WTC11 (cell line): ENCODE data around the gene CHRNB1. TPM values are rescaled to one million over a fixed set of nuclear protein-coding genes. Genes with fewer than 3 reads are reported as not detected.

ENCODE experiments used
- ATAC-seq: fragments of 200-7000 bp; cut with Tn5 transposase; 2 replicates; pipeline ENCODE4 v1.10.0; 2021; ENCODE audit warnings: mild to moderate bottlenecking, moderate library complexity
- CTCF ChIA-PET: fragments of 300-600 bp; sonication (Branson Sonifier 250); formaldehyde crosslinking; loops from one replicate; lab custom pipeline; 2021; ENCODE audit warnings: antibody characterized with exemption; lab: Charles Lee
- POLR2A ChIA-PET: fragments of 350-600 bp; sonication (Branson Sonifier 250); formaldehyde crosslinking; loops from one replicate; lab custom pipeline; 2021; ENCODE audit warnings: antibody characterized with exemption; lab: Charles Lee
- DNase-seq: peaks from one replicate; pipeline ENCODE4 v3.0.0; 2021; ENCODE audit warnings: low spot score
- H3K27ac Mint-ChIP-seq: 2 replicates; pipeline ENCODE4 v1.8.0; 2021; ENCODE audit warnings: mixed read lengths
- H3K27me3 Mint-ChIP-seq: 2 replicates; pipeline ENCODE4 v1.8.0; 2021; ENCODE audit warnings: low read depth, mild to moderate bottlenecking, moderate library complexity, mixed read lengths
- H3K36me3 Mint-ChIP-seq: 2 replicates; pipeline ENCODE4 v1.8.0; 2021; ENCODE audit warnings: mixed read lengths
- H3K4me1 Mint-ChIP-seq: 2 replicates; pipeline ENCODE4 v1.8.0; 2022; ENCODE audit warnings: mixed read lengths
- H3K4me3 Mint-ChIP-seq: 2 replicates; pipeline ENCODE4 v1.8.0; 2021; ENCODE audit warnings: mild to moderate bottlenecking, moderate library complexity, mixed read lengths
- H3K9me3 Mint-ChIP-seq: 2 replicates; pipeline ENCODE4 v1.8.0; 2021; ENCODE audit warnings: mixed read lengths
- NFATC4 ChIP-seq: fragments of 250-450 bp; sonication (Bioruptor Pico); IDR thresholded peaks from 2 replicates; pipeline ENCODE4 v1.9.0; 2021; ENCODE audit warnings: mild to moderate bottlenecking
- RELA ChIP-seq: sonication (generic); formaldehyde crosslinking; IDR thresholded peaks from 2 replicates; pipeline ENCODE4 v1.8.1; 2022; ENCODE audit warnings: missing genetic modification reagents, mild to moderate bottlenecking, borderline replicate concordance
- RORB ChIP-seq: fragments of 250-450 bp; sonication (Bioruptor Pico); IDR thresholded peaks from 2 replicates; pipeline ENCODE4 v1.9.0; 2021; ENCODE audit warnings: mild to moderate bottlenecking
- SP1 ChIP-seq: sonication (generic); formaldehyde crosslinking; conservative IDR thresholded peaks from 2 replicates; pipeline ENCODE4 v1.8.1; 2022; ENCODE audit warnings: missing genetic modification reagents
- ZNF671 ChIP-seq: fragments of 250-450 bp; sonication (Bioruptor Pico); IDR thresholded peaks from 2 replicates; pipeline ENCODE4 v1.8.0; 2021; ENCODE audit warnings: mild to moderate bottlenecking
- total RNA-seq: library from RNA; stranded (reverse); gene quantifications from 3 replicates; pipeline ENCODE4 v1.2.3, GENCODE V29; 2021
- TF ChIP-seq, protein P1 (sequence below): sonication (generic); formaldehyde crosslinking; IDR thresholded peaks from 2 replicates; pipeline ENCODE4 v1.8.0; 2023; ENCODE audit warnings: mild to moderate bottlenecking, missing genetic modification reagents
- TF ChIP-seq, protein P2 (sequence below): sonication (generic); formaldehyde crosslinking; conservative IDR thresholded peaks from 2 replicates; pipeline ENCODE4 v1.8.1; 2023; ENCODE audit warnings: mild to moderate bottlenecking, low read depth, missing genetic modification reagents, moderate library complexity
- TF ChIP-seq, protein P3 (sequence below): sonication (generic); formaldehyde crosslinking; IDR thresholded peaks from 2 replicates; pipeline ENCODE4 v1.8.1; 2022; ENCODE audit warnings: low read depth, missing genetic modification reagents, borderline replicate concordance
- TF ChIP-seq, protein P4 (sequence below): sonication (generic); formaldehyde crosslinking; IDR thresholded peaks from 2 replicates; pipeline ENCODE4 v1.8.1; 2023; ENCODE audit warnings: mild to moderate bottlenecking, missing genetic modification reagents, borderline replicate concordance
- TF ChIP-seq, protein P5 (sequence below): fragments of 250-450 bp; sonication (Bioruptor Pico); IDR thresholded peaks from 2 replicates; pipeline ENCODE4 v2.1.2; 2022; ENCODE audit warnings: mild to moderate bottlenecking, moderate library complexity
- TF ChIP-seq, protein P6 (sequence below): sonication (generic); formaldehyde crosslinking; IDR thresholded peaks from 2 replicates; pipeline ENCODE4 v1.8.1; 2023; ENCODE audit warnings: mild to moderate bottlenecking, missing genetic modification reagents, moderate library complexity

Gene CHRNB1
- total RNA-seq, 1 experiment from 2014 or later = 16.0 TPM

DNA sequence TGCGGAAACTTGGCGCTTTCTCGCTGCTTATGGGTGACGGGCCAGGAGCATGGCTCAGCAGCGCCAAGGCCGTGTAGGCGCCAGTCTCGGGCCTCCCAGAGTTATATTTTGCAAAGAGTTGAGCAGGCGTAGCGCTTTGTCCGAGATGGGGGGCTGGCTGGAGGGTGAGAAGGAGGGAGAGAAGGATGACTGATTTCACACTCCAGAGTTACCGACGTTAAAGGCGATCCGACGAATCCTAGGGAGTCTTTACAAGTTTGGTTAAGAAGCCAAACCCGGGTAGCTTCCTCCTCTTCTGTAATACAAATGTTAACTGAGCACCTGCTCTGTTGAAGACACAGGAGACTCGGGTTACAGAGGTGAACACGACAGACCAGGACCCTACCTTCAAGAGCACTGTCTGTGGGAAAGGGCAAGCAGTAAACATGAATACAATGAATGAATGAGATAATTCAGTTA lies 40.1 kb downstream of the CHRNB1 start (continued):
- TF ChIP-seq, protein P1, sequence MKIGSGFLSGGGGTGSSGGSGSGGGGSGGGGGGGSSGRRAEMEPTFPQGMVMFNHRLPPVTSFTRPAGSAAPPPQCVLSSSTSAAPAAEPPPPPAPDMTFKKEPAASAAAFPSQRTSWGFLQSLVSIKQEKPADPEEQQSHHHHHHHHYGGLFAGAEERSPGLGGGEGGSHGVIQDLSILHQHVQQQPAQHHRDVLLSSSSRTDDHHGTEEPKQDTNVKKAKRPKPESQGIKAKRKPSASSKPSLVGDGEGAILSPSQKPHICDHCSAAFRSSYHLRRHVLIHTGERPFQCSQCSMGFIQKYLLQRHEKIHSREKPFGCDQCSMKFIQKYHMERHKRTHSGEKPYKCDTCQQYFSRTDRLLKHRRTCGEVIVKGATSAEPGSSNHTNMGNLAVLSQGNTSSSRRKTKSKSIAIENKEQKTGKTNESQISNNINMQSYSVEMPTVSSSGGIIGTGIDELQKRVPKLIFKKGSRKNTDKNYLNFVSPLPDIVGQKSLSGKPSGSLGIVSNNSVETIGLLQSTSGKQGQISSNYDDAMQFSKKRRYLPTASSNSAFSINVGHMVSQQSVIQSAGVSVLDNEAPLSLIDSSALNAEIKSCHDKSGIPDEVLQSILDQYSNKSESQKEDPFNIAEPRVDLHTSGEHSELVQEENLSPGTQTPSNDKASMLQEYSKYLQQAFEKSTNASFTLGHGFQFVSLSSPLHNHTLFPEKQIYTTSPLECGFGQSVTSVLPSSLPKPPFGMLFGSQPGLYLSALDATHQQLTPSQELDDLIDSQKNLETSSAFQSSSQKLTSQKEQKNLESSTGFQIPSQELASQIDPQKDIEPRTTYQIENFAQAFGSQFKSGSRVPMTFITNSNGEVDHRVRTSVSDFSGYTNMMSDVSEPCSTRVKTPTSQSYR (CRISPR knock-in tag) = no peak
- TF ChIP-seq, protein P2, sequence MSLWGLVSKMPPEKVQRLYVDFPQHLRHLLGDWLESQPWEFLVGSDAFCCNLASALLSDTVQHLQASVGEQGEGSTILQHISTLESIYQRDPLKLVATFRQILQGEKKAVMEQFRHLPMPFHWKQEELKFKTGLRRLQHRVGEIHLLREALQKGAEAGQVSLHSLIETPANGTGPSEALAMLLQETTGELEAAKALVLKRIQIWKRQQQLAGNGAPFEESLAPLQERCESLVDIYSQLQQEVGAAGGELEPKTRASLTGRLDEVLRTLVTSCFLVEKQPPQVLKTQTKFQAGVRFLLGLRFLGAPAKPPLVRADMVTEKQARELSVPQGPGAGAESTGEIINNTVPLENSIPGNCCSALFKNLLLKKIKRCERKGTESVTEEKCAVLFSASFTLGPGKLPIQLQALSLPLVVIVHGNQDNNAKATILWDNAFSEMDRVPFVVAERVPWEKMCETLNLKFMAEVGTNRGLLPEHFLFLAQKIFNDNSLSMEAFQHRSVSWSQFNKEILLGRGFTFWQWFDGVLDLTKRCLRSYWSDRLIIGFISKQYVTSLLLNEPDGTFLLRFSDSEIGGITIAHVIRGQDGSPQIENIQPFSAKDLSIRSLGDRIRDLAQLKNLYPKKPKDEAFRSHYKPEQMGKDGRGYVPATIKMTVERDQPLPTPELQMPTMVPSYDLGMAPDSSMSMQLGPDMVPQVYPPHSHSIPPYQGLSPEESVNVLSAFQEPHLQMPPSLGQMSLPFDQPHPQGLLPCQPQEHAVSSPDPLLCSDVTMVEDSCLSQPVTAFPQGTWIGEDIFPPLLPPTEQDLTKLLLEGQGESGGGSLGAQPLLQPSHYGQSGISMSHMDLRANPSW (CRISPR knock-in tag) = no peak
- TF ChIP-seq, protein P3, sequence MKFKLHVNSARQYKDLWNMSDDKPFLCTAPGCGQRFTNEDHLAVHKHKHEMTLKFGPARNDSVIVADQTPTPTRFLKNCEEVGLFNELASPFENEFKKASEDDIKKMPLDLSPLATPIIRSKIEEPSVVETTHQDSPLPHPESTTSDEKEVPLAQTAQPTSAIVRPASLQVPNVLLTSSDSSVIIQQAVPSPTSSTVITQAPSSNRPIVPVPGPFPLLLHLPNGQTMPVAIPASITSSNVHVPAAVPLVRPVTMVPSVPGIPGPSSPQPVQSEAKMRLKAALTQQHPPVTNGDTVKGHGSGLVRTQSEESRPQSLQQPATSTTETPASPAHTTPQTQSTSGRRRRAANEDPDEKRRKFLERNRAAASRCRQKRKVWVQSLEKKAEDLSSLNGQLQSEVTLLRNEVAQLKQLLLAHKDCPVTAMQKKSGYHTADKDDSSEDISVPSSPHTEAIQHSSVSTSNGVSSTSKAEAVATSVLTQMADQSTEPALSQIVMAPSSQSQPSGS (CRISPR knock-in tag) = no peak

DNA sequence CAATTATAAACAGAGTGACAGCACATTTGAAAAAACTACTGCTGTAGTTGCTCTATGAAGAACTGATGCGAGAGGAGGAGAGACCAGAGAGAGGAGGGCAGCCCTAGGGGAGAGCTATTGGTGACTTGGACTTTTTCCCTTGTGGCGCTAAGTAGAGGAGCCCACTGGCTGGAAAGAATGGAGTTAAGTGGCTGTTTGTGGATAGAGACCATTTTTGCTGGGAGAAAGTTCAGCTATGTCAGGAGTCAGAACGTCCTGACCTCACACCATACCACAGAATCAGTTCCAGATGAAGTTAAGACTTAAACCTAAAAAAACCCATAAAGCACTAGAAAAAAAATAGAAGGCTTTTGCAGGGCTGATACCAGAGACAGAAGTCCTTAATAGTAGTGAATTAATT lies 41.3 kb downstream of the CHRNB1 start:
- Mint-ChIP-seq H3K4me1 (peaks cover 49% of the 10 kb centered on the region), H3K27ac (peak overlapping the region; percentile 47), H3K4me3 (peak overlapping the region; percentile 90), H3K9me3 (no peaks in the 10 kb centered on the region), H3K36me3 (peaks cover 12% of the 10 kb centered on the region), H3K27me3 (no peaks in the 10 kb centered on the region)
- POLR2A ChIA-PET = interaction anchor here (1.8 kb wide), 1 partner anchor 11 kb away, joined by 13 read pairs; no protein-coding TSS in a partner anchor
- CTCF ChIA-PET = interaction anchor here (0.5 to 2.4 kb wide), 7 partner anchors 16 to 117 kb away, joined by 3 to 10 read pairs (median 5); partner anchors contain the start of gene TNK1
- ATAC-seq (no peak), DNase-seq (no peak)
- no peak for TF ChIP-seq ZNF671
- TF ChIP-seq, protein P4, sequence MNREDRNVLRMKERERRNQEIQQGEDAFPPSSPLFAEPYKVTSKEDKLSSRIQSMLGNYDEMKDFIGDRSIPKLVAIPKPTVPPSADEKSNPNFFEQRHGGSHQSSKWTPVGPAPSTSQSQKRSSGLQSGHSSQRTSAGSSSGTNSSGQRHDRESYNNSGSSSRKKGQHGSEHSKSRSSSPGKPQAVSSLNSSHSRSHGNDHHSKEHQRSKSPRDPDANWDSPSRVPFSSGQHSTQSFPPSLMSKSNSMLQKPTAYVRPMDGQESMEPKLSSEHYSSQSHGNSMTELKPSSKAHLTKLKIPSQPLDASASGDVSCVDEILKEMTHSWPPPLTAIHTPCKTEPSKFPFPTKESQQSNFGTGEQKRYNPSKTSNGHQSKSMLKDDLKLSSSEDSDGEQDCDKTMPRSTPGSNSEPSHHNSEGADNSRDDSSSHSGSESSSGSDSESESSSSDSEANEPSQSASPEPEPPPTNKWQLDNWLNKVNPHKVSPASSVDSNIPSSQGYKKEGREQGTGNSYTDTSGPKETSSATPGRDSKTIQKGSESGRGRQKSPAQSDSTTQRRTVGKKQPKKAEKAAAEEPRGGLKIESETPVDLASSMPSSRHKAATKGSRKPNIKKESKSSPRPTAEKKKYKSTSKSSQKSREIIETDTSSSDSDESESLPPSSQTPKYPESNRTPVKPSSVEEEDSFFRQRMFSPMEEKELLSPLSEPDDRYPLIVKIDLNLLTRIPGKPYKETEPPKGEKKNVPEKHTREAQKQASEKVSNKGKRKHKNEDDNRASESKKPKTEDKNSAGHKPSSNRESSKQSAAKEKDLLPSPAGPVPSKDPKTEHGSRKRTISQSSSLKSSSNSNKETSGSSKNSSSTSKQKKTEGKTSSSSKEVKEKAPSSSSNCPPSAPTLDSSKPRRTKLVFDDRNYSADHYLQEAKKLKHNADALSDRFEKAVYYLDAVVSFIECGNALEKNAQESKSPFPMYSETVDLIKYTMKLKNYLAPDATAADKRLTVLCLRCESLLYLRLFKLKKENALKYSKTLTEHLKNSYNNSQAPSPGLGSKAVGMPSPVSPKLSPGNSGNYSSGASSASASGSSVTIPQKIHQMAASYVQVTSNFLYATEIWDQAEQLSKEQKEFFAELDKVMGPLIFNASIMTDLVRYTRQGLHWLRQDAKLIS = no peak
- TF ChIP-seq, protein P1 (CRISPR knock-in tag) = no peak
- no peak for TF ChIP-seq RORB (CRISPR knock-in tag)
- TF ChIP-seq, protein P5, sequence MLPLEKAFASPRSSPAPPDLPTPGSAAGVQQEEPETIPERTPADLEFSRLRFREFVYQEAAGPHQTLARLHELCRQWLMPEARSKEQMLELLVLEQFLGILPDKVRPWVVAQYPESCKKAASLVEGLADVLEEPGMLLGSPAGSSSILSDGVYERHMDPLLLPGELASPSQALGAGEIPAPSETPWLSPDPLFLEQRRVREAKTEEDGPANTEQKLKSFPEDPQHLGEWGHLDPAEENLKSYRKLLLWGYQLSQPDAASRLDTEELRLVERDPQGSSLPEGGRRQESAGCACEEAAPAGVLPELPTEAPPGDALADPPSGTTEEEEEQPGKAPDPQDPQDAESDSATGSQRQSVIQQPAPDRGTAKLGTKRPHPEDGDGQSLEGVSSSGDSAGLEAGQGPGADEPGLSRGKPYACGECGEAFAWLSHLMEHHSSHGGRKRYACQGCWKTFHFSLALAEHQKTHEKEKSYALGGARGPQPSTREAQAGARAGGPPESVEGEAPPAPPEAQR (CRISPR knock-in tag) = no peak
- TF ChIP-seq SP1 = no peak
- TF ChIP-seq, protein P6, sequence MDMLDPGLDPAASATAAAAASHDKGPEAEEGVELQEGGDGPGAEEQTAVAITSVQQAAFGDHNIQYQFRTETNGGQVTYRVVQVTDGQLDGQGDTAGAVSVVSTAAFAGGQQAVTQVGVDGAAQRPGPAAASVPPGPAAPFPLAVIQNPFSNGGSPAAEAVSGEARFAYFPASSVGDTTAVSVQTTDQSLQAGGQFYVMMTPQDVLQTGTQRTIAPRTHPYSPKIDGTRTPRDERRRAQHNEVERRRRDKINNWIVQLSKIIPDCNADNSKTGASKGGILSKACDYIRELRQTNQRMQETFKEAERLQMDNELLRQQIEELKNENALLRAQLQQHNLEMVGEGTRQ (CRISPR knock-in tag) = no peak
- TF ChIP-seq NFATC4 (CRISPR knock-in tag) = no peak
- no peak for TF ChIP-seq RELA (CRISPR knock-in tag)
